Testis (tissue), 2 donors: ENCODE measurements around the gene ALDH3B2.
"Not testable (repeated sequence)": the region's sequence is repeated elsewhere in the genome, so short reads cannot be mapped to it uniquely, and the experiment has no call there.

Source experiments
- POLR2A ChIP-seq: fragments of 450-650 bp; IDR thresholded peaks from one replicate; pipeline ENCODE4 v1.6.1; 2017; ENCODE audit warnings: antibody characterized with exemption, mild to moderate bottlenecking, moderate library complexity
- TF ChIP-seq, protein P1 (sequence below), 3 experiments: fragments of 450-650 bp in 2 of 3; fragments of 200-600 bp in 1 of 3; sonication (generic) in 1 of 3; IDR thresholded peaks; one replicate each; pipeline ENCODE4 v1.5.1; 2016 to 2019; ENCODE audit warnings: antibody characterized with exemption in 3 of 3, mild to moderate bottlenecking in 2 of 3, moderate library complexity in 1 of 3

GRCh38 chr11:67711212-67711611 is 36.8 kb upstream of the ALDH3B2 start:
- TF ChIP-seq POLR2A = not testable (repeated sequence)
- TF ChIP-seq, protein P1, sequence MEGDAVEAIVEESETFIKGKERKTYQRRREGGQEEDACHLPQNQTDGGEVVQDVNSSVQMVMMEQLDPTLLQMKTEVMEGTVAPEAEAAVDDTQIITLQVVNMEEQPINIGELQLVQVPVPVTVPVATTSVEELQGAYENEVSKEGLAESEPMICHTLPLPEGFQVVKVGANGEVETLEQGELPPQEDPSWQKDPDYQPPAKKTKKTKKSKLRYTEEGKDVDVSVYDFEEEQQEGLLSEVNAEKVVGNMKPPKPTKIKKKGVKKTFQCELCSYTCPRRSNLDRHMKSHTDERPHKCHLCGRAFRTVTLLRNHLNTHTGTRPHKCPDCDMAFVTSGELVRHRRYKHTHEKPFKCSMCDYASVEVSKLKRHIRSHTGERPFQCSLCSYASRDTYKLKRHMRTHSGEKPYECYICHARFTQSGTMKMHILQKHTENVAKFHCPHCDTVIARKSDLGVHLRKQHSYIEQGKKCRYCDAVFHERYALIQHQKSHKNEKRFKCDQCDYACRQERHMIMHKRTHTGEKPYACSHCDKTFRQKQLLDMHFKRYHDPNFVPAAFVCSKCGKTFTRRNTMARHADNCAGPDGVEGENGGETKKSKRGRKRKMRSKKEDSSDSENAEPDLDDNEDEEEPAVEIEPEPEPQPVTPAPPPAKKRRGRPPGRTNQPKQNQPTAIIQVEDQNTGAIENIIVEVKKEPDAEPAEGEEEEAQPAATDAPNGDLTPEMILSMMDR (IDR thresholded peaks at IDR 0.05) = not testable (repeated sequence)
